ENCODE data around the gene TRAF3. TPM values are rescaled to one million over a fixed set of nuclear protein-coding genes. Genes with fewer than 3 reads are reported as not detected.

Gene TRAF3, protein sequence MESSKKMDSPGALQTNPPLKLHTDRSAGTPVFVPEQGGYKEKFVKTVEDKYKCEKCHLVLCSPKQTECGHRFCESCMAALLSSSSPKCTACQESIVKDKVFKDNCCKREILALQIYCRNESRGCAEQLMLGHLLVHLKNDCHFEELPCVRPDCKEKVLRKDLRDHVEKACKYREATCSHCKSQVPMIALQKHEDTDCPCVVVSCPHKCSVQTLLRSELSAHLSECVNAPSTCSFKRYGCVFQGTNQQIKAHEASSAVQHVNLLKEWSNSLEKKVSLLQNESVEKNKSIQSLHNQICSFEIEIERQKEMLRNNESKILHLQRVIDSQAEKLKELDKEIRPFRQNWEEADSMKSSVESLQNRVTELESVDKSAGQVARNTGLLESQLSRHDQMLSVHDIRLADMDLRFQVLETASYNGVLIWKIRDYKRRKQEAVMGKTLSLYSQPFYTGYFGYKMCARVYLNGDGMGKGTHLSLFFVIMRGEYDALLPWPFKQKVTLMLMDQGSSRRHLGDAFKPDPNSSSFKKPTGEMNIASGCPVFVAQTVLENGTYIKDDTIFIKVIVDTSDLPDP
- total RNA-seq, result 11.3 TPM
- long read RNA-seq, full-length matches to known transcripts, result 2 of 4 reads
- long read RNA-seq, partial matches to known transcripts, result 0 of 4 reads
- long read RNA-seq, other reads (novel, unspliced or antisense), result 2 of 4 reads

DNA sequence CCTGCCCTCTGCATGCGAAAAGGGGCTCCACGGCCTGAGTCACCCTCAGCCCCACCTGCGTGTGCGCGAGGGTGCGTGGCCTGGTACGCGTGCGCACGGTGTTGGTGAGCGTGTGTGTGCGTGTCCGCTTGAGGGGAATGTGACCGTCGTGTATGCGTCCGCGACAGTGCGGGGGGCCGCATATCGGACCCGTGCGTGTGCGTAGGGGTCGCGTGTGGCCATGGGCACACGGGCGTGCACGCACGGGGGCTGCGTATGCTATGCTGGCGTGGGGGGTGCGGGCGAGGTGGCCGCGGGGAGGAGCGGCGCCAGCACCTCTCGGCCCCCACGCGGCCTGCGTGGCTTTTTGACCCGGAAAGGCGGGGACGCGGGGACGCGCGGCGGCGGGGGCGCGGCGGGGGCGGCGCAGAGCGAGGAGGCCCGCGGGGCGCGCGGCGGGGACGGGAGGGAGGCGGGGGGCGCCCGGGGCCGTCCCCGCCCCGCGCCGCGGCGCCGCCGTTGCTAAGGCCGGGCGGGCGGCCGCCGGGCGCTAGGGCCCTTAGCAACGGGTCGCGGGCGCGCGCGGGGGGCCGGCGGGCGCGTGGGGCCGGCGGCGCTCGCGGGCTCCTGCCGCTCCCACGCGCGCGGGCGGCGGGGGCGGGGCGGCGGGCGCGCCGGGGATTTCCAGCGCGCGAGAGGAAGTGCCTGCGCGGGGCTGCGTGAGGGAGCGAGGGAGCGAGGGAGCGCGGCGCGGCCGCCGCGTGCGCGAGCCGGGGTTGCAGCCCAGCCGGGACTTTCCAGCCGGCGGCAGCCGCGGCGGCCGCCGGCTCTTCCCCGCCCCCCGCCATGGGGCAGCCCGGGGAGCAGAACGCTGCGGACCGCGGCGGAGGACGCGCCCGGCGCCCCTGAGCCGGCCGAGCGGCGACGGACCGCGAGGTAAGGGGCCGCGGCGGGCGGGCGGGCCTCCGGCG lies at the start of gene TRAF3:
Gene TRAF3 (plus strand): TSS at position 689 of the 950 bp plus-strand sequence. CDS start 92,753 bp downstream, outside the sequence.
- DNase-seq (ENCODE audit: missing footprints), result peak; percentile 90
- intact Hi-C loops (cut with DNase I), result loop anchor here (5.0 kb wide), 1 partner anchor 85 kb away; no protein-coding TSS in a partner anchor
- peak; percentile 61 for ATAC-seq

DNA sequence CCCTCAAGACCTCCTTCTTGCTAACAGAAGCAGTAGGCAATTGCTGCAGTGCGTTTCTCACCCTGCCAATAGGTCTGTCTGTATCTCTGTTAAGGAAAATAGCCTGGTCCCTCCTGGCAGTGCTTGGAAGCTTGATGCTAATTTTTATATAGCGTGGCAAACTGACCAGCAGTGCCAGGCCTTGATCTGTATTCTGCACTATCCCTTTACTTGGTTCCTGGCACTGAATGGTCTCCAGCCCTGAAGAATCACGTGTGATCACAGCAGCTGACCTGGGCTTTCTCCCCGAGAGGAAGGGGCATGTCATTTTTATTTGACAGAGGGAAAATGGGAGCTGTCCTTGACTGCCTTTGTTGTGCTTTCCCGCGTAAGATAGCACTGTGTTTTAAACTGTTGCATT lies 48.7 kb upstream of the TRAF3 start:
- intact Hi-C loops (cut with DNase I), result no loop called here
- ATAC-seq, result no peak
- DNase-seq (ENCODE audit: missing footprints), result peak; percentile 39

GRCh38 chr14:102729268-102729667 lies 48.0 kb upstream of the TRAF3 start:
- intact Hi-C loops (cut with DNase I), result no loop called here
- DNase-seq (ENCODE audit: missing footprints) (no peak), ATAC-seq (no peak)

GRCh38 chr14:102729825-102730224 lies 47.4 kb upstream of the TRAF3 start:
- DNase-seq (ENCODE audit: missing footprints) (peak; percentile 59), ATAC-seq (no peak)
- intact Hi-C loops (cut with DNase I), result no loop called here

- ATAC-seq, result peak; percentile 8
- peak; percentile 58 for DNase-seq (ENCODE audit: missing footprints)
Observed at GRCh38 chr14:102731101-102731870, 46.0 kb upstream of the TRAF3 start.

DNA sequence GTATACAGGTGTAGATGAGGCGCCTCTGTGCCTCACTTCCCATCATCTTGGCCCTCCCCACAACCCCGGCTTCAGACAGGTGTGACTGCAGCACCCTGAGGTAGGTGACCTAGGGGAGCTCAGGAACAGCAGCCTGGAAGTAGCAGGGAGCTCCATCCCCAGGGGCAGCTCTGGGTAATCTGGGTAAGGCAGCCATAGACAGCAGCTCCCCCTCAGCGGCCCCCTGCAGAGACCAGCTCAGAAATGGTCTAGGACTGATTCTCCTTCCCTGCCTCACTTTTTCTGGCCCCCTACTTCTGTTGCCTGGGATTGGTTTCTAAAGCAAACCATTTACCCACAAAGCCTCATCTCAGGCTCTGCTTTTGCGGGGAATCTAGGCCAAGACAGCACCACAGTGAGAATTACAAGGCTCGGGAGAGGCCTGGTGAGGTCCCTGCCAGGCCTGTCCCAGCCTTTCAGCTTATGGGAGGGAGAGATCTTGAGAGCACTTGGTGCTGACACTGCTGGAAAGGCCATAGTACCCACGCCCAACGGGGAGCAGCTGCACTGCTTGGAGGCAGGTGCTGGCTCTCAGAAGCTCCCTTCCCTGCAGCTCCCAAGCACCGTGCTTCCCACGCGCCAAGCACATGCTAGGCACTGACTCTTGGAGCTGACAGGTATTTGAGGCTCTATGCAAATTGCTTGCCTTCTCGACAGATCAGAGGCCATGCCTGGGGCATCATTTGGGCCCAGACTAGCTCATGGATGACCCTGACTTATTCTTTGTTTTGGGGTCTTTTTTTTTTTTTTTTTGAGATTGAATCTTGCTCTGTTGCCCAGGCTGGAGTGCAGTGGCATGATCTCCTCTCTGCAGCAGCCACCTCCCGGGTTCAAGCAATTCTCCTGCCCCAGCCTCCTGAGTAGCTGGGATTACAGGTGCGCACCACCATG lies 45.1 kb upstream of the TRAF3 start:
- ATAC-seq, result no peak
- no peak for DNase-seq (ENCODE audit: missing footprints)

More at GRCh38 chr14:102731101-102731870, 46.0 kb upstream of the TRAF3 start:
- intact Hi-C loops (cut with DNase I), result no loop called here

GRCh38 chr14:102732924-102733323 lies 44.3 kb upstream of the TRAF3 start:
- no peak for ATAC-seq
- no peak for DNase-seq (ENCODE audit: missing footprints)
- intact Hi-C loops (cut with DNase I), result no loop called here

More for the DNA sequence above, 45.1 kb upstream of the TRAF3 start:
- intact Hi-C loops (cut with DNase I), result no loop called here

DNA sequence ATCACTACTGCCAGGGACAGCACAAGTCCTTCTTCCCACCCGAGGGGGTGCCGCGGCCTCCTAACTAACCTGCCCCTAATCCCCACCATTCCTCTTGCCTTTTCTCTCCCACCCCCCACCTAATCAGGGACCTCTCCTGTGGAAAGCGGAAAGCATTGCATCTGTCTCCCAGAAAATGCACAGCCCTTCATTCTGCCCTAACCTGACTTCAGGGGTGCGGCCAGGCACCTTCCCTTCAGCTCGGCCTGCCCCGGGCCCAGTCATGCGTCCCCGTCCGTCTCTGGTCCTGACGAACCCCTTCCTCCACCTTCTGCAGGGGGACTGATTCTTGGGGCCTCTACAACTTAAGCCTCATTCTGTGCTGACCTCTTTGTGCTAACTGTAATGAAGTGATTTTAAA lies 43.9 kb upstream of the TRAF3 start:
- no peak for ATAC-seq

GRCh38 chr14:102734436-102734835 lies 42.8 kb upstream of the TRAF3 start:
- intact Hi-C loops (cut with DNase I), result no loop called here
- ATAC-seq, result no peak
- no peak for DNase-seq (ENCODE audit: missing footprints)

More for the DNA sequence above, 43.9 kb upstream of the TRAF3 start:
- DNase-seq (ENCODE audit: missing footprints), result no peak
- intact Hi-C loops (cut with DNase I), result no loop called here

DNA sequence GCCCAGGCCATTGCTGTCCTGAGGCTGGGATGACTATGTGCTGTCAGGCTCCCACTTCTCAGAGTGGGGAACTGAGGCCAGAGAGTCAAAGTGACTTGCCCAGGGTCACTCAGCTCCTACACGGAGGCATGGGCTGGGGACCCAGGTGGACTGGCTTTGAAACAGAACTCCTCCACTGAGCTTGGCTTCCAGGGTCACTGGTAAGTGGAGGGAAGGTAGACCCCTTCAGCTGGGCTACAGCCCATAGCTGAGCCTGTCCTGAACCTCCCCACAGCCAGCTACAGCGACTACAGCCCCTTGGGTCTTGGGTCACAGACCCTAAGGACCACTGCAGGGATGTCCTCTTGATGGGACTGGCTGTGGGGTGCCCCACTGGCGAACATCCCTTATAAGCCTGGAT lies 40.3 kb upstream of the TRAF3 start:
- no peak for DNase-seq (ENCODE audit: missing footprints)
- intact Hi-C loops (cut with DNase I), result no loop called here
- no peak for ATAC-seq

- no peak for ATAC-seq
- no peak for DNase-seq (ENCODE audit: missing footprints)
- intact Hi-C loops (cut with DNase I), result no loop called here
Observed at GRCh38 chr14:102737402-102738372, 39.6 kb upstream of the TRAF3 start.

GRCh38 chr14:102738373-102739189 lies 38.7 kb upstream of the TRAF3 start:
- DNase-seq (ENCODE audit: missing footprints) (peak; percentile 47), ATAC-seq (no peak)
- intact Hi-C loops (cut with DNase I), result no loop called here

DNA sequence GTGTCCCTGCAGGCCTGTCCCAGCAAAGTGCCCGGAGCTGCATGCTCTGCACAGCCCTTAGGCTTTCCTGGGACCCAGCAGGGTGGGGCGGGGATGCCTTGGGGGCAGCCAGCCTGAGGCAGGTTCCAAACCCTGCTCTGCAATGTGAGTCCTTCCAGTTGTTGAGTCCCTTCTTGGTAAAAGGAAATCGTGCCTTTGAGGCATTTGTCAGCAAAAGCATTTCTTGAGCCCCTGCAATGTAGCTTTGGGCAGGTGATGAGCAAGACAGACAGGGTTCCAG lies 38.1 kb upstream of the TRAF3 start:
- intact Hi-C loops (cut with DNase I), result no loop called here
- no peak for DNase-seq (ENCODE audit: missing footprints)
- no peak for ATAC-seq

DNA sequence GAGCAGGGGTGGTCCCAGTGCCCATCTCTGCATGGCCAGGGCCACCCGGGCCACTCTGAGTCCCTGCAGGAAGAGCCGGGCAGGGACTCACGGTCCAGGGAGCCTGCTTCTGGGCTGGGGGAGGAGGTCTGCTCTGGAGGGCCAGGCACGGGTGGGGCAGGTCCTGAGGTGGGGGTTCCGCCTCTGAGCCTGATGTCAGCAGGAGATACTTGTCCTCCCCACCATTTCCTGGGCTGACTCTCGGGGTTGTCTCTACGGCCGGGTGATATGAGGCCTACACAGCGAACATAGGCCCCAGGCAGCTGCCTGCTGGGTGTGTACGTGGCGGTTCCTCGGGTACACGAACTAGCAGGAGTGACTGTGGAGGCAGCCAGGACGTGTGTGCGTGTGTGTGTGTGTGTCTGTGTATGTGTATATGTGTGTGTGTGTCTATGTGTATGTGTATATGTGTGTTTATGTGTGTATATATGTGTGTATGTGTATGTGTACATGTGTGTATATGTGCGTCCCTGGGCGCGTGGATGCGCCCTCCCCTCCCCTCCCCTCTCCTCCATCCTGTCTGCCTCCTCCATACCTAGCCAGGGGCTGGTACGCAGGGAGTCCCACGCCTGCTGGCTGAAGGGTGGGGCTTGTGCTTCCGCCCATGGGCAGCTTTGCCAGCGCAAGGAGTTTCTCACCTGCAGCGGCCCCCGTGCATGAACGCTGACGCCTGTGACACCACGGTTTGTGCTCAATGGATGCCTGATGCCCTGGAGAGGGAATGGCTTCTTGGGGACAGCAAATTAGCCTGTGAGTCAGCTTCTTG lies 30.4 kb upstream of the TRAF3 start:
- ATAC-seq (no peak), DNase-seq (ENCODE audit: missing footprints) (no peak)
- intact Hi-C loops (cut with DNase I), result no loop called here

DNA sequence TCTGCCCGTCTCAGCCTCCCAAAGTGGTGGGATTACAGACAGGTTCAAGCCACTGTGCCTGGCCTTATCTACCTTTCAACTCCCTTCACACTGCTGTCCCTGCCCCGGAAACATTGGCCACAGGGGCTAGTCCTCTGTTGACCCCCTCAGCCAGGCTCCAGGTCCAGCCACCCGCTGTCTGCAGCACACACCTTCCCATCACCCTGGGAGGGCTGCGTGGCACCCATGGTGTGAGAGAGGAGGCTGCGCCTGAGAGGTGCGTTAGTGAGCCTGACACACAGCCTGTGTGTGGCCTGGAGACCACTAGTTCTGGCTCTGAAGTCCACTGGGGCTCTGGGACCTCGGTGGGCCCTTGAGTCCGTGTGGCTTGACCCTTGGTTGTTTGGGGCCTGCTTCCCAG lies 28.4 kb upstream of the TRAF3 start:
- DNase-seq (ENCODE audit: missing footprints), result no peak
- intact Hi-C loops (cut with DNase I), result no loop called here
- no peak for ATAC-seq

Data from Right ventricle myocardium inferior (tissue), 1 donor.